A549 (cell line): ENCODE measurements around the gene SSBP3.

Source experiments
- CBX2 ChIP-seq: fragments of 200-600 bp; sonication (generic); IDR thresholded peaks from 2 replicates; pipeline ENCODE4 v1.6.1; 2016; ENCODE audit warnings: low read depth, mild to moderate bottlenecking, borderline replicate concordance
- CHD2 ChIP-seq: fragments of 150-350 bp; IDR thresholded peaks from 2 replicates; pipeline ENCODE4 v1.6.1; 2014; ENCODE audit warnings: low read length; ENCODE audit not compliant: partially characterized antibody
- CTCF ChIP-seq: fragments of >200 bp; sonication (Bioruptor Twin); formaldehyde crosslinking; IDR thresholded peaks from 3 replicates; pipeline ENCODE4 v1.5.1; 2016
- MAX ChIP-seq: IDR thresholded peaks from 2 replicates; pipeline ENCODE4 v1.6.1; 2012
- POLR2A ChIP-seq: IDR thresholded peaks from 2 replicates; pipeline ENCODE4 v1.6.1; 2012; ENCODE audit warnings: mild to moderate bottlenecking, low read length

DNA sequence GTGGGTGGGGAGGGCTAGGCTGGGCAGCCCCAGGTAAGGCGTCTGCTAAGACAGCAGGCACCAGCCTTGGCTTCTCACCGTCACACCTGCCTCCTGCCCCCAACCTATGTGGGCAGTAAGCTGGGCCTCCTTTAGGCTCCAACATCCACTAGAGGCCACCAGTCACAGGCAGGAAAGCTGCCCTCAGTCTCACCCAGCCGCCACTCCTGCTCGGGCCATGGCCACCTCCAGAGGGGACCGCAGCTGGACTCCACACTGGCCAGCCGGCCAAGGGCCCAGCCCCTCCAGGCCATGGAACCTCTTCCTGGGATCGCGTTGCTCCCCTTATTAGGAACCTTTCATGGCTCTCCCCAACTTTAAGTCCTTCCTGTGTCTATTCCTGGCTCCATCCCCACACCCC is 131.7 kb downstream of the SSBP3 start:
- TF ChIP-seq CTCF (no peak), CBX2 (no peak), CHD2 (no peak), MAX (no peak), POLR2A (no peak)
